G401.6 (cell line): ENCODE data around the gene TRIM24.
"Not testable (repeated sequence)": the region's sequence is repeated elsewhere in the genome, so short reads cannot be mapped to it uniquely, and the experiment has no call there.

Experiments used
- FAIRE-seq: peaks from 2 replicates; lab custom pipeline; 2012; peaks lifted over from hg19 to GRCh38; lab: Jason Lieb, UNC

TRIM24 gene

GRCh38 chr7:138460649-138461607 is 869 bp downstream of the TRIM24 start:
- no peak for FAIRE-seq

- not testable (repeated sequence) for FAIRE-seq
Measured at GRCh38 chr7:138463291-138463618, 3.2 kb downstream of the TRIM24 start.

- FAIRE-seq = no peak
Measured at GRCh38 chr7:138465046-138465445, 5.0 kb downstream of the TRIM24 start.

GRCh38 chr7:138466069-138466756 is 6.2 kb downstream of the TRIM24 start:
- not testable (repeated sequence) for FAIRE-seq

- FAIRE-seq = no peak
Measured at GRCh38 chr7:138468244-138469123, 8.4 kb downstream of the TRIM24 start.

- no peak for FAIRE-seq
Measured at GRCh38 chr7:138470391-138471157, 10.5 kb downstream of the TRIM24 start.

- FAIRE-seq = no peak
Measured at GRCh38 chr7:138472292-138473079, 12.4 kb downstream of the TRIM24 start.

GRCh38 chr7:138475377-138475776 is 15.3 kb downstream of the TRIM24 start:
- FAIRE-seq = no peak

- FAIRE-seq = no peak
Measured at GRCh38 chr7:138477081-138477578, 17.1 kb downstream of the TRIM24 start.

GRCh38 chr7:138477581-138477980 is 17.5 kb downstream of the TRIM24 start:
- FAIRE-seq = no peak

GRCh38 chr7:138478499-138478908 is 18.4 kb downstream of the TRIM24 start:
- FAIRE-seq = no peak

- FAIRE-seq = no peak
Measured at GRCh38 chr7:138480527-138480926, 20.5 kb downstream of the TRIM24 start.

- no peak for FAIRE-seq
Measured at GRCh38 chr7:138481447-138482380, 21.7 kb downstream of the TRIM24 start.

- FAIRE-seq = no peak
Measured at GRCh38 chr7:138483531-138483930, 23.5 kb downstream of the TRIM24 start.

GRCh38 chr7:138485508-138485907 is 25.4 kb downstream of the TRIM24 start:
- FAIRE-seq = not testable (repeated sequence)

- FAIRE-seq = not testable (repeated sequence)
Measured at GRCh38 chr7:138489139-138489538, 29.1 kb downstream of the TRIM24 start.

GRCh38 chr7:138491612-138492386 is 31.7 kb downstream of the TRIM24 start:
- no peak for FAIRE-seq

GRCh38 chr7:138492423-138492822 is 32.4 kb downstream of the TRIM24 start:
- no peak for FAIRE-seq

- FAIRE-seq = no peak
Measured at GRCh38 chr7:138493535-138493934, 33.5 kb downstream of the TRIM24 start.
